Measurements from ENCODE around the gene IRF6. TPM values are rescaled to one million over a fixed set of nuclear protein-coding genes. Genes with fewer than 3 reads are reported as not detected.

The IRF6 gene
- total and polyA plus RNA-seq, 2 donors (not counting 1 experiment from before 2014, with no cell fraction given): 0.18 to 1.1 TPM

DNA sequence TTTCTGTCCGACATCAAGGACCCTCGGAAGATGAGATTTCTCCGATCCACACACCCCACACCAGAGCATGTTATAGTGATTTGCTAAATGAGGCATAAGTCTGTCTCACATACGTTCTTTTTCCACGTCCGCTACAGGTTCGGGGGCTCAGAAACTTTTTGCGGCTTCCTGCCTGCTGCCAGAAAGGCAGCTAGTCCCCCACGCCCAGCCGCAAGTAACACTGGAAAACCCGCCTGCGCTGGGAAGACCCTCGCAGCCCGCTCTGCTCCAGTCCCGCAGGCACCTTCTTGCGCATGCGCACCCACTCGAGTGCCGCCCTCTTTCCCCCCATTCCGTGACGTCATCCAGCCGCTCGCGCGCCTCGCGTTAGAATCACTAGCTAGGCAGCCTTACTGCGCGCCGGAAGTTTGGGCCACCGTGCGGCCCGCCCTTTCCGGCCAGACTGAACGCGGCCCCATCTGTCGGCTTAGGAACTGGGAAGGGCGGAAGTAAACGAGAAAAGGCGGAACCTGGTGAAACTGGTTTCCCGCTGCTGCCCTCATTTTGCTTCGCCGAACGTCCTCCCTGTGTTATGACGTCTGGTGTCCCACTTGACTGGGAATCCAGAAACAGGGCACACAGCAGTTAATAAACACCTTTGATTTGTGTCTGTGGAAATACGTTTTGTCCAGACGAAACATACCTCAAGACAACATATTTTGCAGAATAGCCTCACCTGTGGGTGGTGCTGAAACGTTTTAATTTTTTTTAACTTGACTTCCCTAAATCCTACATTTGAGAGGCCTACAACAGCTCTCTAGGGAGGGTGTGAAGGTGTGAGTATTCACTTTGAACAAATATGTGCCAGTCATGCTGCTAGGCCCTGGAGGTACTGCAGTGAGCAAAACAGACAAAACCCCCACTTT lies 21.4 kb downstream of the IRF6 start, which contains the start of gene C1orf74:
Gene C1orf74 (minus strand): TSS at position 295 of the 905 bp plus-strand sequence. CDS start 925 bp downstream, outside the sequence.
- WGBS (ENCODE audit: insufficient coverage): under 1% methylated on average over 43 of the region's 48 CpGs
- peak within 1 kb of the TSS; percentile 87 for H2AFZ ChIP-seq (ENCODE audit: insufficient read depth, low read depth, low read length, poor library complexity, severe bottlenecking)
- H3K9me3 Mint-ChIP-seq (ENCODE audit: insufficient read depth): peaks cover 2% of the 10 kb centered on the region

More for the DNA sequence above, 21.4 kb downstream of the IRF6 start, which contains the start of gene C1orf74:
- peaks cover 14 to 20% of the 10 kb centered on the region in 2 donors for H3K4me1 ChIP-seq (ENCODE audit: control insufficient read depth in 2 of 2, insufficient read depth in 2 of 2, low read length in 2 of 2)
- H3K9me3 ChIP-seq (ENCODE audit: control extremely low read depth in 1 of 3, control insufficient read depth in 2 of 3, insufficient read depth in 1 of 3, low read length in 2 of 3): peaks cover 0 to 3% (median 0%) of the 10 kb centered on the region in 3 donors
- intact Hi-C loops (cut with micrococcal nuclease): loop anchor here (1.0 kb wide), 6 partner anchors 10 to 43 kb away; partner anchors contain the start of genes IRF6, TRAF3IP3 and UTP25
- ATAC-seq (ENCODE audit: low read depth): peak; percentile 98
- H3K4me1 Mint-ChIP-seq: peaks cover 25% of the 10 kb centered on the region
- peaks cover 4% of the 10 kb centered on the region for H3K79me2 ChIP-seq (ENCODE audit: control insufficient read depth, insufficient read depth, low read length)
- TF ChIP-seq EZH2 (IDR thresholded peaks at IDR 0.05; ENCODE audit: borderline replicate concordance, insufficient read depth, low read depth, low read length, poor library complexity, severe bottlenecking): no peak
- TF ChIP-seq, protein P1, sequence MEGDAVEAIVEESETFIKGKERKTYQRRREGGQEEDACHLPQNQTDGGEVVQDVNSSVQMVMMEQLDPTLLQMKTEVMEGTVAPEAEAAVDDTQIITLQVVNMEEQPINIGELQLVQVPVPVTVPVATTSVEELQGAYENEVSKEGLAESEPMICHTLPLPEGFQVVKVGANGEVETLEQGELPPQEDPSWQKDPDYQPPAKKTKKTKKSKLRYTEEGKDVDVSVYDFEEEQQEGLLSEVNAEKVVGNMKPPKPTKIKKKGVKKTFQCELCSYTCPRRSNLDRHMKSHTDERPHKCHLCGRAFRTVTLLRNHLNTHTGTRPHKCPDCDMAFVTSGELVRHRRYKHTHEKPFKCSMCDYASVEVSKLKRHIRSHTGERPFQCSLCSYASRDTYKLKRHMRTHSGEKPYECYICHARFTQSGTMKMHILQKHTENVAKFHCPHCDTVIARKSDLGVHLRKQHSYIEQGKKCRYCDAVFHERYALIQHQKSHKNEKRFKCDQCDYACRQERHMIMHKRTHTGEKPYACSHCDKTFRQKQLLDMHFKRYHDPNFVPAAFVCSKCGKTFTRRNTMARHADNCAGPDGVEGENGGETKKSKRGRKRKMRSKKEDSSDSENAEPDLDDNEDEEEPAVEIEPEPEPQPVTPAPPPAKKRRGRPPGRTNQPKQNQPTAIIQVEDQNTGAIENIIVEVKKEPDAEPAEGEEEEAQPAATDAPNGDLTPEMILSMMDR (IDR thresholded peaks at IDR 0.05): no peak
- H3K36me3 ChIP-seq (replicated peaks in 1 of 2; ENCODE audit: control extremely low read depth in 1 of 2, control insufficient read depth in 1 of 2, extremely low read depth in 1 of 2, insufficient read depth in 2 of 2, low read length in 1 of 2): peaks cover 0 to 32% of the 10 kb centered on the region in 2 experiments
- ChIA-PET CTCF (interaction anchor here (0.7 to 5.0 kb wide), 7 partner anchors 16 to 43 kb away, joined by 3 to 31 read pairs (median 6); partner anchors contain the start of genes TRAF3IP3 and UTP25), POLR2A (interaction anchor here (0.8 to 2.0 kb wide), 7 partner anchors 10 to 43 kb away, joined by 3 to 12 read pairs (median 3); partner anchors contain the start of genes IRF6, TRAF3IP3 and UTP25)
- peak; percentile 99 for DNase-seq
- peak within 1 kb of the TSS; percentile 95 for H3K27ac Mint-ChIP-seq
- H3K4me2 ChIP-seq (replicated peaks; ENCODE audit: low read depth, low read length, poor library complexity, severe bottlenecking): peak within 1 kb of the TSS; percentile 82
- peak within 1 kb of the TSS; percentile 86 to 90 for H3K27ac ChIP-seq (ENCODE audit: low read length in 2 of 2)
- H3K27me3 Mint-ChIP-seq: peaks cover 4% of the 10 kb centered on the region
- H3K27me3 ChIP-seq (replicated peaks in 1 of 4; ENCODE audit: control extremely low read depth in 1 of 4, control insufficient read depth in 3 of 4, insufficient read depth in 4 of 4, low read length in 3 of 4): peaks cover 0 to 12% (median 1%) of the 10 kb centered on the region in 4 experiments
- peak within 1 kb of the TSS; percentile 92 for H3K4me3 Mint-ChIP-seq
- no peaks in the 10 kb centered on the region for H4K20me1 ChIP-seq (ENCODE audit: control insufficient read depth, insufficient read depth, low read length, poor library complexity, severe bottlenecking)
- H3K9ac ChIP-seq (ENCODE audit: low read length): peak within 1 kb of the TSS; percentile 75
- H3K4me3 ChIP-seq (ENCODE audit: control extremely low read depth in 1 of 5, extremely low read depth in 1 of 5, insufficient read depth in 1 of 5, low read depth in 2 of 5, low read length in 4 of 5): peak within 1 kb of the TSS; percentile 54 to 90 (median 79)

All from B cell (primary cell).